Inflammatory macrophage (primary cell): ENCODE data around the gene TGFA.

Experiments used
- DNase-seq, 2 donors: peaks; one replicate each; pipeline ENCODE4 v3.0.0-alpha.2; 2020 to 2022

TGFA gene

GRCh38 chr2:70412294-70413070 is 141.1 kb downstream of the TGFA start:
- DNase-seq: no peak

DNA sequence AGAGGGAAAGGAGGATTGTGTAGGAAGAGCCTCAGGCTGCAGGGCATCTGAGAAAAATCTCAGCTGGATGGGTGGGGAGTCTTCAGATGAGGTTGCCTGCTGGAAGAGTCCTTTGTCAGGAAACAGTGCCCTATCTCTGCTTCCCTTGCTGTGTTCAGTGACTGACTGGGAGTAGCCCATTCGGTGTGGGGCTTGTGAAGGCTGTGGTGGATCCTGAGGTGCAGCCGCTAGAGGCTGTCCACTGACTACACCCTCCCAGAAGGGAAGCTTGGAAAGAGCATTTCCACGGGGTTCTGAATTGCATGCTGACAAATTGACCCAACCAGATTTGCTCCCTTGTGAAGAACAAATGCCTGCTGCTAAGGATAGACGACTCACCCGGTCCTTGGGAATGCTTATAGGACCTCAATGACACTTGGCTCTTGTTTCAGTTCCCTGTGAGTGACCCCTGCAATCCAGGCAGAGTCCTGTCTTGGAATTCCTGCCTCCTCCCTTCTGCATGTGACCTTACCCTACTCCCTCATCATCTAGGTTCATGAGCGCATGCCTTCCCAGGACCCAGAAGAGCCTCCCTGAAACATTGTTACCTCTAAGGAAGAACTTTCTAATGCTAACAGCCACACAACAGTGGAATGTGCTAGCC is 142.0 kb downstream of the TGFA start:
- no peak for DNase-seq

DNA sequence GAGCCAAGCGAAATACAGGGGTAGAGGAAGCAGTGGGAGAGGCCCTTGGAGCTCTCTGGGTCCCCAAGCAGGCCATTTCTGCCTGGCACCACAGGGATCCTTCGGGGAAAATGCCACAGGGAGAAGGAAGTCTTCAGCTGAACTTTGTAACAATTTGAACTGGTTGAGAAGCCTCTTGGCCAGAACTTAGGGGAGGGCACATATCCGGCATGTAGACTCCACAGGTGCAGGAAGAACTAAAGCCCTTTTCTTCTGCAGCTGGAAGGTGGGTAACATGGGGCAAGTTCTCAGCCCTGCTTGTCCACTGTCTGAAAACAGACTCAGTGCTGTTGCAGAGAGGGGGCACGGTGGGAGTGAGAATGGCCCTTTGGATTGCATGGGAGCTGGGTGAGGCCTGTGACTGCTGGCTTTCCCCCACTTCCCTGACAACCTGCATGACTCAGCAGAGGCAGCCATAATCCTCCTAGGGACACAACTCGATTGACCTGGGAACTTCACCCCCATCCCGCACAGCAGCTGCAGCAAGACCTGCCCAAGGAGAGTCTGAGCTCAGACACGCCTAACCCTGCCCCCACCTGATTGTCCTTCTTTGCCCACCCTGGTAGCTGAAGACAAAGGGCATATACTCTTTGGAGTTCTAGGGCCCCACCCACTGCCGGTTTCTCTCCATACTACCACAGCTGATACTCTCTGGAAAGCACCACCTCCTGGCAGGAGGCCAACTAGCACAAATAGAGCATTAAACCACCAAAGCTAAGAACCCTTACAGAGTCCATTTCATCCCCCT is 150.2 kb downstream of the TGFA start:
- DNase-seq: no peak

DNA sequence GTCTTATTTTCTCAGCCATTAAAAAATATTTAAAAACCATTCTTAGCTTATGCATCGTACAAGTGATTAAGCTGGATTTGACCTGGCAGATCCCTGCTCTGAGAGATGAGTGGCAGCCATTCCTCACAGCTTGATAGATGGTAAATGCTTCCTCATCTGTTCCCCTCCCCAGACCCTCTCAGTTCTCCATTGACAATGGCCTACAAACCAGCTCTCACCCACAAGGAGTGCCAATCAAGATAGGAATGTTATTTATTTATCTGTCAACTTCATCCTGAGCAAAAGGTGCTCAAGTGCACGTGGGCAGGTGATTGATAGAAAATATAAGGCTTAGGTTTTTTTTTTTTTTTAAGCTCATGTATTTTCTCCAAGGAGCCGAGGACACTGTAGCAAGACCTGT is 153.1 kb downstream of the TGFA start:
- no peak for DNase-seq

GRCh38 chr2:70399046-70399445 is 154.6 kb downstream of the TGFA start:
- no peak for DNase-seq
